Measurements from ENCODE around the gene ESPNL.

ESPNL gene

GRCh38 chr2:238102865-238103264 is 2.7 kb downstream of the ESPNL start:
- no peaks in the 10 kb centered on the region for H3K9me3 ChIP-seq (replicated peaks; ENCODE audit: insufficient read depth, low read length)
- no peak overlapping the region for H3K4me2 ChIP-seq (ENCODE audit: low read depth, low read length)
- H3K9ac ChIP-seq (ENCODE audit: low read length), result no peak overlapping the region
- H3F3A ChIP-seq (ENCODE audit: insufficient read depth, low read length), result no peaks in the 10 kb centered on the region
- H3K27ac ChIP-seq (ENCODE audit: low read length), result no peak overlapping the region
- no peaks in the 10 kb centered on the region for H3K4me1 ChIP-seq (ENCODE audit: low read length)
- H4K20me1 ChIP-seq (ENCODE audit: insufficient read depth, low read length), result no peaks in the 10 kb centered on the region
- no peaks in the 10 kb centered on the region for H3K9me2 ChIP-seq (replicated peaks; ENCODE audit: insufficient read depth, low read length)
- no peak for TF ChIP-seq CTCF (IDR thresholded peaks at IDR 0.05; ENCODE audit: low read length)
- TF ChIP-seq EZH2 (optimal IDR thresholded peaks at IDR 0.05; ENCODE audit: low read depth, low read length), result no peak
- no peak for TF ChIP-seq EZH2phosphoT487 (IDR thresholded peaks at IDR 0.05; ENCODE audit: low read length)
- no peak overlapping the region for H3K4me3 ChIP-seq (ENCODE audit: low read length)
- no peaks in the 10 kb centered on the region for H3K79me2 ChIP-seq (ENCODE audit: low read length)
- no peaks in the 10 kb centered on the region for H3K36me3 ChIP-seq (replicated peaks; ENCODE audit: insufficient read depth, low read length)
- H2AFZ ChIP-seq (ENCODE audit: low read length), result no peak overlapping the region
- no peak for DNase-seq
- H3K27me3 ChIP-seq (replicated peaks; ENCODE audit: insufficient read depth, low read length), result no peaks in the 10 kb centered on the region

- H3K9me2 ChIP-seq (replicated peaks; ENCODE audit: insufficient read depth, low read length), result no peaks in the 10 kb centered on the region
- no peak overlapping the region for H2AFZ ChIP-seq (ENCODE audit: low read length)
- H3K4me1 ChIP-seq (ENCODE audit: low read length), result no peaks in the 10 kb centered on the region
- no peak overlapping the region for H3K4me2 ChIP-seq (ENCODE audit: low read depth, low read length)
- no peaks in the 10 kb centered on the region for H3K9me3 ChIP-seq (replicated peaks; ENCODE audit: insufficient read depth, low read length)
- H3K9ac ChIP-seq (ENCODE audit: low read length), result no peak overlapping the region
- no peaks in the 10 kb centered on the region for H3K79me2 ChIP-seq (ENCODE audit: low read length)
- DNase-seq, result no peak
- H3K36me3 ChIP-seq (replicated peaks; ENCODE audit: insufficient read depth, low read length), result no peaks in the 10 kb centered on the region
- no peaks in the 10 kb centered on the region for H3F3A ChIP-seq (ENCODE audit: insufficient read depth, low read length)
- no peak overlapping the region for H3K27ac ChIP-seq (ENCODE audit: low read length)
- TF ChIP-seq EZH2phosphoT487 (IDR thresholded peaks at IDR 0.05; ENCODE audit: low read length) (no peak), CTCF (IDR thresholded peaks at IDR 0.05; ENCODE audit: low read length) (no peak), EZH2 (optimal IDR thresholded peaks at IDR 0.05; ENCODE audit: low read depth, low read length) (no peak)
- no peak overlapping the region for H3K4me3 ChIP-seq (ENCODE audit: low read length)
- no peaks in the 10 kb centered on the region for H3K27me3 ChIP-seq (replicated peaks; ENCODE audit: insufficient read depth, low read length)
- H4K20me1 ChIP-seq (ENCODE audit: insufficient read depth, low read length), result no peaks in the 10 kb centered on the region
Measured at GRCh38 chr2:238103465-238104225, 3.5 kb downstream of the ESPNL start.

- no peak overlapping the region for H3K4me2 ChIP-seq (ENCODE audit: low read depth, low read length)
Measured at GRCh38 chr2:238104226-238104690, 4.1 kb downstream of the ESPNL start.

More at GRCh38 chr2:238104226-238104690, 4.1 kb downstream of the ESPNL start:
- DNase-seq, result no peak
- no peaks in the 10 kb centered on the region for H3K9me2 ChIP-seq (replicated peaks; ENCODE audit: insufficient read depth, low read length)
- H3K4me1 ChIP-seq (ENCODE audit: low read length), result peaks cover 5% of the 10 kb centered on the region
- H3K4me3 ChIP-seq (ENCODE audit: low read length), result no peak overlapping the region
- H3K9ac ChIP-seq (ENCODE audit: low read length), result no peak overlapping the region
- no peaks in the 10 kb centered on the region for H3K79me2 ChIP-seq (ENCODE audit: low read length)
- H3F3A ChIP-seq (ENCODE audit: insufficient read depth, low read length), result no peaks in the 10 kb centered on the region
- TF ChIP-seq EZH2phosphoT487 (IDR thresholded peaks at IDR 0.05; ENCODE audit: low read length), result no peak
- no peak for TF ChIP-seq EZH2 (optimal IDR thresholded peaks at IDR 0.05; ENCODE audit: low read depth, low read length)
- no peak for TF ChIP-seq CTCF (IDR thresholded peaks at IDR 0.05; ENCODE audit: low read length)
- H3K9me3 ChIP-seq (replicated peaks; ENCODE audit: insufficient read depth, low read length), result no peaks in the 10 kb centered on the region
- no peaks in the 10 kb centered on the region for H3K27me3 ChIP-seq (replicated peaks; ENCODE audit: insufficient read depth, low read length)
- no peak overlapping the region for H2AFZ ChIP-seq (ENCODE audit: low read length)
- H3K27ac ChIP-seq (ENCODE audit: low read length), result no peak overlapping the region
- no peaks in the 10 kb centered on the region for H3K36me3 ChIP-seq (replicated peaks; ENCODE audit: insufficient read depth, low read length)
- H4K20me1 ChIP-seq (ENCODE audit: insufficient read depth, low read length), result no peaks in the 10 kb centered on the region
